CD4-positive, alpha-beta T cell treated with Interleukin-17A for 1 hour (primary cell): ENCODE measurements around the gene ACCS.

Experiments used
- DNase-seq: peaks from one replicate; pipeline ENCODE4 v3.0.0-alpha.2; 2020

Gene ACCS

DNA sequence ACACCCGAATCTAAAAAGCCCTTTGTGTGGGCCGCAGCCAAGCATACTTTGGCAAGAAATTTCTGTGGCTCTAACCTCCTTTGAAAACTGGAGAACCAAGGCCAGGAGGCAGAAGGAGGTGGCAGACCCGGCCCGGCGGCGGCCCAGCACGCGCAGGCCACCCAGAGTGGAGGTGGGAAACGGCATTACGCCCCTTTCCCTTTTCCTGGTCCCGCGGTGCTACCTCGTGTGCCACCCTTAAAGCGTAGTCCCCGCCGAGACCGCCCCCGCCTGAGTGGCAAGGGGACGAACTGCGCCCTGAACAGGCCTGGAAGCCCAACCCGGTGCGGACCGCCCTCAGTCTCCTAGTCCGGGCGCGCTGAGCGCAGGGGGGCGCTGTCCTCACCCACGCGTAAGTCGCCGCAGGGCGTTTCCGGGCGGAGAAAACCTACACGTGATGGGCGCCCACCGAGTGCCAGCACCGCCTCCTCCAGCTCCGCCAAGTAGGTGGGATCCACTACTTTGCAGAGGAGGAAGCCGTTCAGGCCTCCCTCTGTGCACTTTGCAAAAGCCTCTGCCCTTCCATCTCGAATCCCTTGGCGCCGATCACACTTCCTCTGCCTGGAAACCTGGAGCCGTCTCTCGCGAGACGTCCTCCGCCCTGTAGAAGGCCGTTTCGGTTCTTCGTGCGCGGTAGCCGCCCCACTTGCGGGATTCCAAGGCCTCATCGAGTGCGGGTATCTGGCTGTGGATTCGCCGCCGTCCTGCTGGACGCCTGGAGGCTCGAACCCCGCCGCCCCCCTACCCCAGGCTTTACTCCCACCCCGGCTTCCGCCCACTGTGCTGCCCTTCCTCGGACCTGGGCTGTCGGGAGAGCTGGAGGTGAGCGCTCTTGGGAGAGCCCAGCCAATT, at the start of gene ACCS:
Gene ACCS, plus strand, starts transcription at position 430 of the 891 bp plus-strand sequence. CDS start 1,358 bp downstream, outside the sequence.
- peak; percentile 90 for DNase-seq

GRCh38 chr11:44016546-44017442, 49.3 kb upstream of the ACCS start:
- DNase-seq, result no peak

GRCh38 chr11:44017443-44018126, 48.5 kb upstream of the ACCS start:
- DNase-seq, result no peak

DNA sequence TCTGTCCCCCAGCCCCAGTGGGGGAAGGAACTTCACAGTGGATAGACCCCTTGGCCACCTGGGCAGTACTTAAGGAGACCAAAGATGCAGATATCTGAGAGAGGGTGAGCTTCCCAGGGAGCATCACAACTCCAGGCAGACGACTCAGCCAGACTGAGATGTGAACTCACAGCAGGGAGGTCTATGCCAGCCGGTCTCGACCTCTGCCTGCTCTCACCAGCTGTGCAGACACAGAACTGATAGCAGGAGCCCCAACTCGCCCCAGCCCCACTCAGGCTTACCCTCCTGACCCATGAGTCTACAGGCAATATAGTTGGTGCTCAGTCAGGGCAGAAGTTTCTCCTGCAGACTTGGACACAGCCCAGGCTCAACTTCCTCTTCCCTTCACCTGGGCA, 47.9 kb upstream of the ACCS start:
- DNase-seq, result no peak

- no peak for DNase-seq
Observed at GRCh38 chr11:44018829-44019228, 47.2 kb upstream of the ACCS start.

DNA sequence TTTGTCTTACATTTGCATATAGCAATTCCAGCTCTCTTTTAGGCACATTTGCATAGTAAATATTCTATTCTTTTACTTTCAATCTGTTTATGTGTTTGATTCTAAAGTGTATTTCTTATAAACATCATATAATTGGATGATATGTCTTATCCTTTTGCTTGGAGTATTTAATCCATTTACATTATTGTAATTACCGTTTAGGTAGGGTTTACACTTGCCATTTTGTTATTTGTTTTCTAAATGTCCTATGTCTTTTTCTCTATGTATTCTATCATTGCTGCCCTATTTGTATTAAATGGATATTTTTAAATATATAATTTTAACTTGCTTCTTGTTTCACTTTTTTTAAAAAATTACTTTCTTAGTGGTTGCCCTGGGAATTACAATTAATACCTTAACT, 41.1 kb upstream of the ACCS start:
- no peak for DNase-seq

DNA sequence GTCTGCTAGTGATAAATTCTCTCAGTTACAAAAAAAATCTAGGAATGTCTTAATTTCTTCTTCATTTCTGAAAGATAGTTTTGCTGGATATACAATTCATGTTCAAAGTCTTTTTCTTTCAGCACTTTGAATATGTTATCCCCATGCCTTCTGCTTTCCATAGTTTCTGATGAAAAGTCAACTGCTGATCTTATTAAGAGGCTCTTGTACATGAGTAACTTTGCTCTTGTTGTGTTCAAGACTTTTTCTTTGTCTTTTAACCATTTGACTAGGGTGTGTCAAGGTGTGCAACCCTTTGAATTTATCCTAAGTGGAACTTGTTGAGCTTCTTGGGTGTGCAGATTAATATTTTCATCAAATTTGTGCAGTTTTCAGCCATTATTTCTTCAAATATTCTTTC, 40.3 kb upstream of the ACCS start:
- DNase-seq, result no peak

- DNase-seq, result no peak
Observed at GRCh38 chr11:44028401-44028800, 37.7 kb upstream of the ACCS start.

GRCh38 chr11:44028816-44029506, 37.1 kb upstream of the ACCS start:
- DNase-seq, result no peak

GRCh38 chr11:44029507-44029845, 36.6 kb upstream of the ACCS start:
- DNase-seq, result no peak

GRCh38 chr11:44029977-44030911, 35.8 kb upstream of the ACCS start:
- no peak for DNase-seq

- no peak for DNase-seq
Observed at GRCh38 chr11:44030996-44031395, 35.1 kb upstream of the ACCS start.

GRCh38 chr11:44031549-44031948, 34.5 kb upstream of the ACCS start:
- no peak for DNase-seq

- no peak for DNase-seq
Observed at GRCh38 chr11:44032299-44033085, 33.6 kb upstream of the ACCS start.

DNA sequence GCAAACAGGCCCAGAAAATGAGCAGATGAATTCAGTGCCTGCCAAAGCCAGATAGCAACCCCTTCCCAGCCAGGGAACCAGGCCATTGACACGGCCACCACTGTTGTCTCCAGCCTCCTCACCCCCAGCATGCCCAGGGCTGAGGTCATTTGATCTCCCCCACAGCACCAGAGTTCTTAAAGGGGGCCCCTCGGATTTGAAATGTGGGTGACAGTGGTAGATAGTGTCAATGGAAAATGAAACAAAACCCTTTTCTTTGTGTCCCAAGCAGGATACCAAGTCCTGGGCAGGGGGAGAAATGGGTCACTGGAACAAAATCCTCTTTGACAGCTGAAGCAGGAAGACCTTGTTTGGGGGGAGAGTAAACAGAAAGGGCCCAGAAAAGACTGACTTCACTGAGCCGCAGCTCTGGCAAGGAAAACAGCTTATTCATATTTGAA, 32.6 kb upstream of the ACCS start:
- no peak for DNase-seq

DNA sequence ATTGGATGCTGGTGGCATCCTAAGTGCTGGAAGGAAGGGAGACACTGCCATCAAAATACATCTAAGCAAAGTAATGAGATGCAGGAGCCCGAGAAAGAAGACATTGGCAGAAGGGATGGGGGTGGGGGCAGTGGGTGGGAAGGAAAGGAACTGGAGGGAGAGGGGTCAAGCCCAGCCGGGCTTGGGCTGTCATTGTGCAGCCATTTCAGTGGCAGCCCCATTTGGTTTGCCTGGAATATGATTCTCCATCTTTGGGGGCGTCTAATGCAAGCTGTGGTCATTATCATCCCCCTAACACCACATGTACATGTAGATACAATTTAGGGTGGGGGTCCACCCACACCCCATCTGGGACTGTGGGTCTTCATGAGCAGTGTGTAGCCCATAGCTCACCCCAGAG, 32.2 kb upstream of the ACCS start:
- DNase-seq, result no peak

DNA sequence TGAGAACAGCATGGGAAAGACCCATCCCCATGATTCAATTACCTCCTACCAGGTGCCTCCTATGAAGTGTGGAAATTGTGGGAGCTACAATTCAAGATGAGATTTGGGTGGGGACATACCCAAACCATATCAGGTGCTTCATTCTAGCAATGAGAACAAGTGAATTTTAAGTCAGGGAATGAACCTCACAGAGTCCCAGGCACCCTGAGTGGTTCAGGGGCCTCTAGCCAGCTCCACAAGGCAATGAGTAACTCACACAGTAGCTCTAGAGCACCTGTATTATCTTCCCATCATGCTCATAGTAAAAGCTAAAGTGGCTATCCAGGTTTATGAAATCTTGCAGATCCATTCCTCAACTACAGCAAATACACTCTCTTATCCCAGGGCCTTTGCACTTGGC, 31.4 kb upstream of the ACCS start:
- no peak for DNase-seq

GRCh38 chr11:44036811-44037657, 29.0 kb upstream of the ACCS start:
- DNase-seq, result peak; percentile 29

GRCh38 chr11:44037658-44037998, 28.4 kb upstream of the ACCS start:
- no peak for DNase-seq

DNA sequence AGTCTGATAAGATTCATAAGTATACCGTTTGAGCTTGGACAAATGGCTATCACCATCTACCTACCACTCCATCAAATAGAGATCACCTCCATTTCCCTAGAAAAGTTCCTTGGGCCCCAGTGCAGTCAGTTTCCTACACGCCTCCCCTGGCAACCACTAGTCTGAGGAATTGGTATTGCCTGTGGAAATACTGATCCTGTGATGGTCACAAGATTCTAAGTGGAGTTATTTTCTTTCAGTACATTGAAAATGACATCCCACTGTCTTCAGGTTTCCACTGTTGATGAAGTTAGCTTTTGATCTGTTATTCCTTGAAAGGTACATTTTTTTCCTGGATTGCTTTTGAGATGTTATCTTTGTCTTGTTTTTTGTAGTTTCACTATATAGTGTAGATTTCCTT, 22.9 kb upstream of the ACCS start:
- no peak for DNase-seq
